ENCODE measurements around the gene TBKBP1.
A peak's percentile ranks its signal among the peaks of the same experiment; 100 is the strongest.

The TBKBP1 gene

GRCh38 chr17:47694581-47695428 is 844 bp downstream of the TBKBP1 start:
- H3K4me1 ChIP-seq (ENCODE audit: control insufficient read depth in 1 of 2, insufficient read depth in 2 of 2, low read length in 2 of 2) = peaks cover 4 to 11% of the 10 kb centered on the region in 2 experiments
- H3K4me3 ChIP-seq (ENCODE audit: low read depth, low read length) = peak overlapping the region; percentile 83
- H3K23ac ChIP-seq (ENCODE audit: low read length) = no peak overlapping the region
- H4K8ac ChIP-seq (ENCODE audit: low read depth, low read length) = peak overlapping the region; percentile 47
- H3K4ac ChIP-seq (ENCODE audit: low read depth, low read length) = no peak overlapping the region
- H3K27me3 ChIP-seq (ENCODE audit: insufficient read depth, low read length) = no peaks in the 10 kb centered on the region
- H2BK120ac ChIP-seq (ENCODE audit: insufficient read depth, low read length, poor library complexity) = peak overlapping the region; percentile 17
- no peak overlapping the region for H2BK12ac ChIP-seq (ENCODE audit: low read length)
- no CpG with 5 or more reads among the region's 65 CpGs for WGBS (ENCODE audit: extremely low coverage, insufficient coverage, insufficient read length)
- peaks cover 1 to 6% of the 10 kb centered on the region in 2 experiments for H3K36me3 ChIP-seq (ENCODE audit: control insufficient read depth in 1 of 2, insufficient read depth in 2 of 2, low read length in 2 of 2)
- H3K79me1 ChIP-seq (ENCODE audit: low read length) = peaks cover 11% of the 10 kb centered on the region
- H3K4me2 ChIP-seq (ENCODE audit: low read length) = peak overlapping the region; percentile 93
- no peaks in the 10 kb centered on the region for H3K9me3 ChIP-seq (ENCODE audit: insufficient read depth, low read depth, low read length)
- H2AFZ ChIP-seq (ENCODE audit: insufficient read depth, low read length, poor library complexity) = peak overlapping the region; percentile 80
- peak in 1 of 2 donors; percentile 18 for DNase-seq
- peak overlapping the region; percentile 64 for H4K91ac ChIP-seq (ENCODE audit: low read depth, low read length)
- peaks cover 2% of the 10 kb centered on the region for H3K79me2 ChIP-seq (ENCODE audit: control insufficient read depth, insufficient read depth, low read length, poor library complexity)
- H3K14ac ChIP-seq (ENCODE audit: low read length) = peak overlapping the region; percentile 54
- peak overlapping the region; percentile 61 for H4K12ac ChIP-seq (ENCODE audit: low read depth, low read length)
- H3K18ac ChIP-seq (ENCODE audit: low read length) = peak overlapping the region; percentile 66
- H2AK5ac ChIP-seq (ENCODE audit: low read length) = no peak overlapping the region
- peak overlapping the region; percentile 10 for H3K9ac ChIP-seq (ENCODE audit: low read length)
- no peak overlapping the region for H3K27ac ChIP-seq (ENCODE audit: low read depth, low read length)
- H2BK5ac ChIP-seq (ENCODE audit: low read depth, low read length, poor library complexity) = no peak overlapping the region

GRCh38 chr17:47695429-47696376 is 1.7 kb downstream of the TBKBP1 start:
- no peak overlapping the region for H3K18ac ChIP-seq (ENCODE audit: low read length)
- peaks cover 2% of the 10 kb centered on the region for H3K79me2 ChIP-seq (ENCODE audit: control insufficient read depth, insufficient read depth, low read length, poor library complexity)
- no peak overlapping the region for H3K14ac ChIP-seq (ENCODE audit: low read length)
- H2BK120ac ChIP-seq (ENCODE audit: insufficient read depth, low read length, poor library complexity) = peak overlapping the region; percentile 17
- no peaks in the 10 kb centered on the region for H3K27me3 ChIP-seq (ENCODE audit: insufficient read depth, low read length)
- H3K9me3 ChIP-seq (ENCODE audit: insufficient read depth, low read depth, low read length) = no peaks in the 10 kb centered on the region
- peak overlapping the region; percentile 47 for H4K8ac ChIP-seq (ENCODE audit: low read depth, low read length)
- H4K91ac ChIP-seq (ENCODE audit: low read depth, low read length) = no peak overlapping the region
- H4K12ac ChIP-seq (ENCODE audit: low read depth, low read length) = peak overlapping the region; percentile 61
- peak overlapping the region; percentile 93 for H3K4me2 ChIP-seq (ENCODE audit: low read length)
- H3K36me3 ChIP-seq (ENCODE audit: control insufficient read depth in 1 of 2, insufficient read depth in 2 of 2, low read length in 2 of 2) = peaks cover 1 to 6% of the 10 kb centered on the region in 2 experiments
- no peak overlapping the region for H3K9ac ChIP-seq (ENCODE audit: low read length)
- H3K23ac ChIP-seq (ENCODE audit: low read length) = no peak overlapping the region
- H3K79me1 ChIP-seq (ENCODE audit: low read length) = peaks cover 11% of the 10 kb centered on the region
- H2BK12ac ChIP-seq (ENCODE audit: low read length) = no peak overlapping the region
- no peak for DNase-seq
- H3K4me3 ChIP-seq (ENCODE audit: low read depth, low read length) = peak overlapping the region; percentile 83
- H2BK5ac ChIP-seq (ENCODE audit: low read depth, low read length, poor library complexity) = no peak overlapping the region
- no peak overlapping the region for H3K4ac ChIP-seq (ENCODE audit: low read depth, low read length)
- peak overlapping the region; percentile 80 for H2AFZ ChIP-seq (ENCODE audit: insufficient read depth, low read length, poor library complexity)
- no peak overlapping the region for H2AK5ac ChIP-seq (ENCODE audit: low read length)
- peaks cover 4 to 11% of the 10 kb centered on the region in 2 experiments for H3K4me1 ChIP-seq (ENCODE audit: control insufficient read depth in 1 of 2, insufficient read depth in 2 of 2, low read length in 2 of 2)
- H3K27ac ChIP-seq (ENCODE audit: low read depth, low read length) = no peak overlapping the region
- WGBS (ENCODE audit: extremely low coverage, insufficient coverage, insufficient read length) = no CpG with 5 or more reads among the region's 47 CpGs

GRCh38 chr17:47696717-47697642 is 3.0 kb downstream of the TBKBP1 start:
- peaks cover 11% of the 10 kb centered on the region for H3K79me1 ChIP-seq (ENCODE audit: low read length)
- H3K18ac ChIP-seq (ENCODE audit: low read length) = no peak overlapping the region
- H3K23ac ChIP-seq (ENCODE audit: low read length) = no peak overlapping the region
- peaks cover 4 to 11% of the 10 kb centered on the region in 2 experiments for H3K4me1 ChIP-seq (ENCODE audit: control insufficient read depth in 1 of 2, insufficient read depth in 2 of 2, low read length in 2 of 2)
- no peak overlapping the region for H3K4ac ChIP-seq (ENCODE audit: low read depth, low read length)
- no peaks in the 10 kb centered on the region for H3K27me3 ChIP-seq (ENCODE audit: insufficient read depth, low read length)
- H4K91ac ChIP-seq (ENCODE audit: low read depth, low read length) = no peak overlapping the region
- H3K79me2 ChIP-seq (ENCODE audit: control insufficient read depth, insufficient read depth, low read length, poor library complexity) = peaks cover 2% of the 10 kb centered on the region
- H4K8ac ChIP-seq (ENCODE audit: low read depth, low read length) = no peak overlapping the region
- no peak overlapping the region for H2BK12ac ChIP-seq (ENCODE audit: low read length)
- H3K4me2 ChIP-seq (ENCODE audit: low read length) = no peak overlapping the region
- H3K27ac ChIP-seq (ENCODE audit: low read depth, low read length) = no peak overlapping the region
- H3K9me3 ChIP-seq (ENCODE audit: insufficient read depth, low read depth, low read length) = no peaks in the 10 kb centered on the region
- no peak overlapping the region for H3K9ac ChIP-seq (ENCODE audit: low read length)
- H2BK5ac ChIP-seq (ENCODE audit: low read depth, low read length, poor library complexity) = no peak overlapping the region
- no CpG with 5 or more reads among the region's 11 CpGs for WGBS (ENCODE audit: extremely low coverage, insufficient coverage, insufficient read length)
- H2AFZ ChIP-seq (ENCODE audit: insufficient read depth, low read length, poor library complexity) = no peak overlapping the region
- no peak overlapping the region for H2AK5ac ChIP-seq (ENCODE audit: low read length)
- no peak overlapping the region for H4K12ac ChIP-seq (ENCODE audit: low read depth, low read length)
- peaks cover 1 to 6% of the 10 kb centered on the region in 2 experiments for H3K36me3 ChIP-seq (ENCODE audit: control insufficient read depth in 1 of 2, insufficient read depth in 2 of 2, low read length in 2 of 2)
- no peak for DNase-seq
- H3K14ac ChIP-seq (ENCODE audit: low read length) = no peak overlapping the region
- peak overlapping the region; percentile 18 for H3K4me3 ChIP-seq (ENCODE audit: low read depth, low read length)
- no peak overlapping the region for H2BK120ac ChIP-seq (ENCODE audit: insufficient read depth, low read length, poor library complexity)
